Kidney (tissue), 14 donors: ENCODE results near the gene PLD1. TPM values are rescaled to one million over a fixed set of nuclear protein-coding genes. Genes with fewer than 3 reads are reported as not detected.
"Not testable (repeated sequence)": the region's sequence is repeated elsewhere in the genome, so short reads cannot be mapped to it uniquely, and the experiment has no call there.

ENCODE experiments used
- DNase-seq, 5 donors: peaks; one replicate each; pipeline ENCODE4 v3.0.0-alpha.2; 2013 to 2020
- FAIRE-seq: peaks from 2 replicates; lab custom pipeline; 2012; peaks lifted over from hg19 to GRCh38; lab: Jason Lieb, UNC
- H3K27ac ChIP-seq, 2 donors: one replicate each; pipeline ENCODE4 v1.7.0; 2013; ENCODE audit warnings: low read depth in 2 of 2, low read length in 2 of 2, inconsistent platforms in 1 of 2
- H3K27me3 ChIP-seq: one replicate; pipeline ENCODE4 v1.7.1; 2013; ENCODE audit warnings: low read length, inconsistent platforms; ENCODE audit not compliant: control insufficient read depth, insufficient read depth
- H3K36me3 ChIP-seq, 3 donors: one replicate each; pipeline versions ENCODE4 v1.7.0 to v1.7.1; 2013; ENCODE audit warnings: low read length in 3 of 3, control low read depth in 1 of 3, inconsistent platforms in 1 of 3; ENCODE audit not compliant: insufficient read depth in 3 of 3, control insufficient read depth in 2 of 3
- H3K4me1 ChIP-seq, 3 donors: one replicate each; pipeline versions ENCODE4 v1.7.0 to v1.7.1; 2013; ENCODE audit warnings: low read length in 3 of 3, inconsistent platforms in 1 of 3, low read depth in 1 of 3; ENCODE audit not compliant: control insufficient read depth in 2 of 3, insufficient read depth in 2 of 3
- H3K4me3 ChIP-seq, 3 donors: one replicate each; pipeline versions ENCODE4 v1.7.0 to v1.8.1; 2013; ENCODE audit warnings: low read length in 3 of 3, control low read depth in 1 of 3, inconsistent platforms in 1 of 3
- H3K9ac ChIP-seq, 3 donors: one replicate each; pipeline versions ENCODE4 v1.7.0 to v1.7.1; 2013; ENCODE audit warnings: low read length in 3 of 3, control low read depth in 1 of 3, inconsistent platforms in 1 of 3
- H3K9me3 ChIP-seq, 3 donors: one replicate each; pipeline versions ENCODE4 v1.7.0 to v1.7.1; 2013; ENCODE audit warnings: low read length in 3 of 3, control low read depth in 1 of 3, inconsistent platforms in 1 of 3; ENCODE audit not compliant: control insufficient read depth in 2 of 3, insufficient read depth in 1 of 3
- intact Hi-C: fragments of 100-400 bp; cut with DNase I; formaldehyde crosslinking; loops from one replicate; pipeline ENCODE4 v1.11.1; 2022
- polyA plus RNA-seq: library from polyadenylated mRNA; stranded (reverse); fragments of 350-450 nt; fragmentation: Illumina TruSeq; extraction: RNeasy Lipid Tissue Mini Kit (QIAGEN cat#74804); gene quantifications from one replicate; pipeline ENCODE4 v1.2.3, GENCODE V29; 2014; ENCODE audit warnings: low read depth, low replicate concordance; ENCODE audit not compliant: insufficient read depth
- total RNA-seq: library from RNA; stranded (reverse); fragmentation: NEBNext Ultra II Directional; extraction: Animal tissue kit (Norgen Biotek cat#: 25700); gene quantifications from one replicate; pipeline ENCODE4 v1.2.1, GENCODE V29; 2021
- TF ChIP-seq, protein P1 (sequence below): IDR thresholded peaks from 3 replicates; pipeline ENCODE4 v1.5.1; 2012; ENCODE audit warnings: mild to moderate bottlenecking, moderate library complexity, borderline replicate concordance; ENCODE audit not compliant: insufficient read depth; ENCODE audit errors: extremely low read depth
- donor health status: control.
- donor health status: control.
- donor health status: control.
- donor health status: control.
- donor health status: control.
- donor health status: DM: yes; HTN: yes; CAD: no.
- donor health status: Normal renal cell carcinoma (clear cell type).

Gene PLD1
- total and polyA plus RNA-seq, 2 donors from 2014 or later, result 11.2 to 24.3 TPM

DNA sequence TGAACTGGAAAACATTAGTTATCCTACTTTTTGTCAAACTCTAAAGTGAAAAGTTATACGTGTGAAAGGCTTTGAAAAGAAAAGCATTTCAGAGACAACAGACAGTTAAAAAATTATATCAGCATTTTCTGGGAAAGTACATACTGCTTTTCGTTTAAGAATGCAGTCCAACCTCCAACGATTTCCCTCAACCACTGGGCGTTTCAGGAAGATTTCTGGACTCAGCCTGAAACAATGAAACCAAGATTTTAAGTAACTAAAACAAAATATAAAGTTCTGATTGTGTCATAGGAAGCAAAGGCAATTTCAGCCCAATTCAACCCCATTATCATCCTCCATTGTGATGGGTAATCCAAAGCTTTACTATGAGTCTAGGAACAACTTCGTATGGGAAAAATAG is 110.7 kb downstream of the PLD1 start:
- intact Hi-C loops, result no loop called here

DNA sequence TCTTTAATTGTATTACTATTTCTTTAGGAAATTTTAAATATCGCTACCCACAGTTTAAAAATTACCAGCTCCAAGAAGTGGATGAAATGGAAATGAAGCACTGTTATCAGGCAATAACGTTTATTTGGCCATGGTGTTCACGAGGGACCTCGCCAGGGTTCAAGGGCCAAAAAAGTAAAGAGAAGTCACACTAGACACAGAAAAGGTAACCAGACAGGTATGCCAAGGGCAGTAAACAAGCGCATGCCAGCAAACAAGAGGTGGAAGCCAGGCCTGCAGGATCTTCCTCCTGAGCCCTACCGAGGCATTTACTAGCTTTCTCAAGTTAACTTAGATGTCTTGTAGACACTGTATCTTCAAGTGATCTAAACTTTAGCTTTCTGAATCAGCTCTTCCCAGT is 113.5 kb downstream of the PLD1 start:
- no peaks in the 10 kb centered on the region for H3K27me3 ChIP-seq
- intact Hi-C loops, result no loop called here
- DNase-seq (no peak), FAIRE-seq (no peak)
- no peak overlapping the region for H3K9ac ChIP-seq
- H3K27ac ChIP-seq, result no peak overlapping the region
- TF ChIP-seq, protein P1, sequence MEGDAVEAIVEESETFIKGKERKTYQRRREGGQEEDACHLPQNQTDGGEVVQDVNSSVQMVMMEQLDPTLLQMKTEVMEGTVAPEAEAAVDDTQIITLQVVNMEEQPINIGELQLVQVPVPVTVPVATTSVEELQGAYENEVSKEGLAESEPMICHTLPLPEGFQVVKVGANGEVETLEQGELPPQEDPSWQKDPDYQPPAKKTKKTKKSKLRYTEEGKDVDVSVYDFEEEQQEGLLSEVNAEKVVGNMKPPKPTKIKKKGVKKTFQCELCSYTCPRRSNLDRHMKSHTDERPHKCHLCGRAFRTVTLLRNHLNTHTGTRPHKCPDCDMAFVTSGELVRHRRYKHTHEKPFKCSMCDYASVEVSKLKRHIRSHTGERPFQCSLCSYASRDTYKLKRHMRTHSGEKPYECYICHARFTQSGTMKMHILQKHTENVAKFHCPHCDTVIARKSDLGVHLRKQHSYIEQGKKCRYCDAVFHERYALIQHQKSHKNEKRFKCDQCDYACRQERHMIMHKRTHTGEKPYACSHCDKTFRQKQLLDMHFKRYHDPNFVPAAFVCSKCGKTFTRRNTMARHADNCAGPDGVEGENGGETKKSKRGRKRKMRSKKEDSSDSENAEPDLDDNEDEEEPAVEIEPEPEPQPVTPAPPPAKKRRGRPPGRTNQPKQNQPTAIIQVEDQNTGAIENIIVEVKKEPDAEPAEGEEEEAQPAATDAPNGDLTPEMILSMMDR, result no peak
- no peaks in the 10 kb centered on the region for H3K36me3 ChIP-seq
- H3K4me1 ChIP-seq, result no peaks in the 10 kb centered on the region
- H3K4me3 ChIP-seq, result no peak overlapping the region
- H3K9me3 ChIP-seq, result no peaks in the 10 kb centered on the region

More for the DNA sequence above, 110.7 kb downstream of the PLD1 start:
- Histone ChIP-seq H3K4me1 (no peaks in the 10 kb centered on the region), H3K9me3 (no peaks in the 10 kb centered on the region), H3K9ac (no peak overlapping the region), H3K27ac (no peak overlapping the region), H3K4me3 (no peak overlapping the region), H3K36me3 (no peaks in the 10 kb centered on the region), H3K27me3 (no peaks in the 10 kb centered on the region)
- DNase-seq (no peak), FAIRE-seq (no peak)
- TF ChIP-seq, protein P1, result no peak

DNA sequence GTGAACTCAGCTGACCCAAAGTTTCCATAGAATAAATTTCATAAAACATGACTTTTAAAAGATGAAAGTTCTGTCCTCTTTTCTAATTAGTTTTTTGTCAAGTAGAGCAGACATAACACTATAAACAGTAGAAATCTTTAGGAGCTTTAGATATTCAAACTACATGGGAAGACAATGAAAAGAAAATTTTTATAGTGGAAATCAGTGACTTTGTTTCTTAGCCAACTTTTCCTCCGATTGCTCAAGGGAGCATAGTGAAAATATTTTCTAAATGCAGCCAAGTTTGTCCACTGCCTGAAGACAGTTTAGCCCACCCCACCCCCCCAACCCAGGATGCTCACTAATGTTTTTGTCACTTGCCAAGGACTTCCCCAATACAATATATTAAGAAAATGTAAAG is 114.9 kb downstream of the PLD1 start:
- TF ChIP-seq, protein P1, result no peak
- Histone ChIP-seq H3K27me3 (no peaks in the 10 kb centered on the region), H3K4me3 (no peak overlapping the region), H3K36me3 (no peaks in the 10 kb centered on the region), H3K4me1 (no peaks in the 10 kb centered on the region), H3K27ac (no peak overlapping the region), H3K9ac (no peak overlapping the region), H3K9me3 (no peaks in the 10 kb centered on the region)
- intact Hi-C loops, result no loop called here
- DNase-seq, result no peak
- no peak for FAIRE-seq

DNA sequence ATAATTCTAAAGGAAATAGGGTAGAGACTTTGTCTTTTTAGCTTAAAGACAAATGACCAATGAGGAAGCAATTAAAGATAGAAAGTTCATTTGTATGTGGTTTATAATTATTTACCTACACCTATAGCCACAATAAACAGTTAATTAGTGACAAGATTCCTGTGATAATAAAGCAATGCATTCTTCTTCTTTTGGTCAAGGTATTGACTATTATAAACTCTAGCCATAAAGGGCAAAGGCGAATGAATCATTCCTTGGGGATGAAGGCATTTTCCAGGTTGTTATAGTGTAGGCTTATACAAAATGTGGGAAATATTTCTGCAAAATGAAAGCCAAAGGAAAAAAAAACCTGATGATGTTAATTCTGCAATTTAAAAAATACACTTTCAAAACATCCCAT is 115.4 kb downstream of the PLD1 start:
- H3K27me3 ChIP-seq, result no peaks in the 10 kb centered on the region
- H3K4me3 ChIP-seq, result no peak overlapping the region
- no peak overlapping the region for H3K27ac ChIP-seq
- TF ChIP-seq, protein P1, result no peak
- H3K9me3 ChIP-seq, result no peaks in the 10 kb centered on the region
- intact Hi-C loops, result no loop called here
- H3K9ac ChIP-seq, result no peak overlapping the region
- H3K36me3 ChIP-seq, result no peaks in the 10 kb centered on the region
- no peaks in the 10 kb centered on the region for H3K4me1 ChIP-seq
- DNase-seq, result no peak
- no peak for FAIRE-seq

DNA sequence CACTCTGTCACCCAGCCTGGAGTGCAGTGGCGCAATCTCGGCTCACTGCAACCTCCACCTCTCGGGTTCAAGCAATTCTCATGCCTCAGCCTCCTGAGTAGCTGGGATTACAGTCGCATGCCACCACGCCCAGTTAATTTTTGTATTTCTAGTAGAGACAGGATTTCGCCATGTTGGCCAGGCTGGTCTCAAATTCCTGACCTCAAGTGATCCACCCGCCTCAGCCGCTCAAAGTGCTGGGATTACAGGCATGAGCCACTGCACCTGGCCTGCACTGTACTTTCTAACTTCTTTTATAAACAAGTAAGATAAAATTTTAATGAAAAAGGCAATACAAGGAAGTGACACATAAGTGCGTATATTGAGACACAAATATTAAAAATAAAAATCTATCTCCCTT is 117.7 kb downstream of the PLD1 start:
- H3K4me3 ChIP-seq, H3K27me3 ChIP-seq, H3K9me3 ChIP-seq, H3K9ac ChIP-seq, H3K27ac ChIP-seq, FAIRE-seq, DNase-seq, H3K36me3 ChIP-seq, intact Hi-C loops, H3K4me1 ChIP-seq: not testable (repeated sequence)
